HCT116 (cell line): ENCODE results near the gene DHRSX.

ENCODE experiments used
- CEBPB ChIP-seq: IDR thresholded peaks from 2 replicates; pipeline ENCODE4 v1.6.1; 2012; ENCODE audit warnings: low read depth
- ELF1 ChIP-seq: IDR thresholded peaks from 2 replicates; pipeline ENCODE4 v1.6.1; 2012; ENCODE audit warnings: low read depth, borderline replicate concordance
- EZH2 ChIP-seq: fragments of 200-600 bp; sonication (generic); IDR thresholded peaks from 2 replicates; pipeline ENCODE4 v1.6.1; 2017; ENCODE audit warnings: antibody characterized with exemption, mixed run types
- JUND ChIP-seq: IDR thresholded peaks from 2 replicates; pipeline ENCODE4 v1.6.1; 2012
- MAX ChIP-seq: IDR thresholded peaks from 2 replicates; pipeline ENCODE4 v1.6.1; 2012
- POLR2A ChIP-seq: IDR thresholded peaks from 2 replicates; pipeline ENCODE4 v1.7.0; 2011; ENCODE audit warnings: borderline replicate concordance; ENCODE audit not compliant: insufficient read depth, insufficient read length; ENCODE audit errors: extremely low read depth
- POLR2AphosphoS5 ChIP-seq: IDR thresholded peaks from 2 replicates; pipeline ENCODE4 v1.6.1; 2011; ENCODE audit warnings: mild to moderate bottlenecking, low read depth, low read length, moderate library complexity
- REST ChIP-seq: IDR thresholded peaks from 2 replicates; pipeline ENCODE4 v1.6.1; 2012; ENCODE audit warnings: low read depth
- SIN3A ChIP-seq: IDR thresholded peaks from 2 replicates; pipeline ENCODE4 v1.6.1; 2012; ENCODE audit warnings: low read depth
- SP1 ChIP-seq: IDR thresholded peaks from 2 replicates; pipeline ENCODE4 v1.6.1; 2012; ENCODE audit warnings: low read depth
- YY1 ChIP-seq: IDR thresholded peaks from 2 replicates; pipeline ENCODE4 v1.6.1; 2011; ENCODE audit warnings: low read length, low read depth, moderate library complexity, mild to moderate bottlenecking; ENCODE audit not compliant: insufficient replicate concordance; ENCODE audit errors: extremely low read depth
- TF ChIP-seq, protein P1 (sequence below), 3 experiments: fragments of 200-600 bp in 1 of 3; sonication (generic) in 1 of 3; IDR thresholded peaks in 2 of 3; conservative IDR thresholded peaks in 1 of 3; 2 replicates each; pipeline ENCODE4 v1.5.1; 2012 to 2017; ENCODE audit warnings: low read depth in 2 of 3, low read length in 2 of 3, antibody characterized with exemption in 1 of 3, borderline replicate concordance in 1 of 3, control low read depth in 1 of 3, mild to moderate bottlenecking in 1 of 3, mixed read lengths in 1 of 3, mixed run types in 1 of 3, moderate library complexity in 1 of 3; ENCODE audit not compliant: insufficient read depth in 1 of 3
- TF ChIP-seq, protein P2 (sequence below): IDR thresholded peaks from 2 replicates; pipeline ENCODE4 v1.6.1; 2011; ENCODE audit warnings: mild to moderate bottlenecking, low read length, moderate library complexity; ENCODE audit not compliant: insufficient replicate concordance; ENCODE audit errors: extremely low read depth
- TF ChIP-seq, protein P3 (sequence below): IDR thresholded peaks from 2 replicates; pipeline ENCODE4 v1.6.1; 2012

DNA sequence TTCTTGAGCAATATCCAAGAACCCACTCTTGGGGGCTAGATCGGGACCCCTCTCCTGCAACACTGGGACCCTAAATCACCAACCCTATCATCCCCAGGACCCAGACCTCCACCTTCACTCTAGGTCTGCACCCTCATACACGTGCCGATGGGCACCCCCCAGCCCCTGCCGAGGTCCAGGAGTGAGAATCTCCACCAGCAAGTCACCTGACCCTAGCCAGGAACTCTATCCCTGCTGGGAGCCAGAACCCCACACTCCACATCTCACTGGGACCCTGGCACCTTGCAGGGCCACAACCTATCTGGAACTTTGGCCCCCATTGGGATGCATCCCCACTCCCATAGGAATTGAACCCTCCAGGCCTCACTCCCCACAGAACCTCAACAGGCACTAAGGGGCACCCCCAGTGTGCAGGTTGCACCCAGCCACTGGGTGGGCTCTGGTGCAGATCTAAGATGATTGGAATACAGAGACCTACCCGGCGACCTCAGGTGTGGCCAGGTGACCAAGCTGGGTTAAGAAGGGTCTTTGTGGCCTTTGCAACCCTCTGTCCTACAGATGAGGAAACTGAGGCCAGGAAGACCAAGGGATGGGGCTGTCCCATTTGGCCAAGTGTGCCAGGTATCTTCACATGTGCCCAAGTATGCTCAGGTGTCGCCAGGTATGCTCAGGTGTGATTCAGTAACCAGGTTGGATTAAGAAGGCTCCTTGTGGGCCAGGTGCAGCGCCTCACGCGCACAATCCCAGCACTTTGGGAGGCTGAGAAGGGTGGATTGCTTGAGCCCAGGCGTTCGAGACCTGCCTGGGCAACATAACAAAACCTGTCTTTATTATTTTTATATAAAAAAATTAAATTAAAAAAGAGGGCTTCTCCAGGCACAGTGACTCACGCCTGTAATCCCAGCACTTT is 3.1 kb upstream of the DHRSX start:
- TF ChIP-seq ELF1: no peak
- no peak for TF ChIP-seq MAX
- TF ChIP-seq, protein P1, sequence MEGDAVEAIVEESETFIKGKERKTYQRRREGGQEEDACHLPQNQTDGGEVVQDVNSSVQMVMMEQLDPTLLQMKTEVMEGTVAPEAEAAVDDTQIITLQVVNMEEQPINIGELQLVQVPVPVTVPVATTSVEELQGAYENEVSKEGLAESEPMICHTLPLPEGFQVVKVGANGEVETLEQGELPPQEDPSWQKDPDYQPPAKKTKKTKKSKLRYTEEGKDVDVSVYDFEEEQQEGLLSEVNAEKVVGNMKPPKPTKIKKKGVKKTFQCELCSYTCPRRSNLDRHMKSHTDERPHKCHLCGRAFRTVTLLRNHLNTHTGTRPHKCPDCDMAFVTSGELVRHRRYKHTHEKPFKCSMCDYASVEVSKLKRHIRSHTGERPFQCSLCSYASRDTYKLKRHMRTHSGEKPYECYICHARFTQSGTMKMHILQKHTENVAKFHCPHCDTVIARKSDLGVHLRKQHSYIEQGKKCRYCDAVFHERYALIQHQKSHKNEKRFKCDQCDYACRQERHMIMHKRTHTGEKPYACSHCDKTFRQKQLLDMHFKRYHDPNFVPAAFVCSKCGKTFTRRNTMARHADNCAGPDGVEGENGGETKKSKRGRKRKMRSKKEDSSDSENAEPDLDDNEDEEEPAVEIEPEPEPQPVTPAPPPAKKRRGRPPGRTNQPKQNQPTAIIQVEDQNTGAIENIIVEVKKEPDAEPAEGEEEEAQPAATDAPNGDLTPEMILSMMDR (IDR thresholded peaks at IDR 0.05 in 2 of 3, conservative IDR thresholded peaks at IDR 0.05 in 1 of 3; ENCODE audit: borderline replicate concordance in 1 of 3, insufficient read depth in 1 of 3, low read depth in 2 of 3, low read length in 2 of 3): no peak
- no peak for TF ChIP-seq CEBPB
- TF ChIP-seq SIN3A: no peak
- TF ChIP-seq POLR2A: no peak
- TF ChIP-seq, protein P2, sequence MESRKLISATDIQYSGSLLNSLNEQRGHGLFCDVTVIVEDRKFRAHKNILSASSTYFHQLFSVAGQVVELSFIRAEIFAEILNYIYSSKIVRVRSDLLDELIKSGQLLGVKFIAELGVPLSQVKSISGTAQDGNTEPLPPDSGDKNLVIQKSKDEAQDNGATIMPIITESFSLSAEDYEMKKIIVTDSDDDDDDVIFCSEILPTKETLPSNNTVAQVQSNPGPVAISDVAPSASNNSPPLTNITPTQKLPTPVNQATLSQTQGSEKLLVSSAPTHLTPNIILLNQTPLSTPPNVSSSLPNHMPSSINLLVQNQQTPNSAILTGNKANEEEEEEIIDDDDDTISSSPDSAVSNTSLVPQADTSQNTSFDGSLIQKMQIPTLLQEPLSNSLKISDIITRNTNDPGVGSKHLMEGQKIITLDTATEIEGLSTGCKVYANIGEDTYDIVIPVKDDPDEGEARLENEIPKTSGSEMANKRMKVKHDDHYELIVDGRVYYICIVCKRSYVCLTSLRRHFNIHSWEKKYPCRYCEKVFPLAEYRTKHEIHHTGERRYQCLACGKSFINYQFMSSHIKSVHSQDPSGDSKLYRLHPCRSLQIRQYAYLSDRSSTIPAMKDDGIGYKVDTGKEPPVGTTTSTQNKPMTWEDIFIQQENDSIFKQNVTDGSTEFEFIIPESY: no peak
- no peak for TF ChIP-seq YY1
- TF ChIP-seq JUND: no peak
- no peak for TF ChIP-seq SP1
- TF ChIP-seq REST: no peak
- no peak for TF ChIP-seq EZH2
- TF ChIP-seq POLR2AphosphoS5: no peak
- TF ChIP-seq, protein P3, sequence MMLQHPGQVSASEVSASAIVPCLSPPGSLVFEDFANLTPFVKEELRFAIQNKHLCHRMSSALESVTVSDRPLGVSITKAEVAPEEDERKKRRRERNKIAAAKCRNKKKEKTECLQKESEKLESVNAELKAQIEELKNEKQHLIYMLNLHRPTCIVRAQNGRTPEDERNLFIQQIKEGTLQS: no peak
